A673 (cell line): ENCODE measurements around the gene BATF3. TPM values are rescaled to one million over a fixed set of nuclear protein-coding genes. Genes with fewer than 3 reads are reported as not detected.

ENCODE experiments used
- BruUV-seq: library from RNA; stranded (reverse); fragments of 400-500 nt; replicated peaks from 2 replicates; lab custom pipeline; 2021; lab: Mats Ljungman, UMichigan
- CTCF ChIA-PET: fragments of 300-600 bp; sonication (Branson Sonifier 250); formaldehyde crosslinking; loops from one replicate; lab custom pipeline; 2022; ENCODE audit warnings: antibody characterized with exemption; lab: Charles Lee
- POLR2A ChIA-PET: fragments of 300-600 bp; sonication (Branson Sonifier 250); formaldehyde crosslinking; loops from one replicate; lab custom pipeline; 2022; ENCODE audit warnings: antibody characterized with exemption; ENCODE audit not compliant: low non-redundant PET; lab: Charles Lee
- DNase-seq: peaks from one replicate; pipeline ENCODE4 v3.0.0-alpha.2; 2015; ENCODE audit warnings: low spot score
- H3K27ac ChIP-seq: fragments of 200-600 bp; sonication (generic); 2 replicates; pipeline ENCODE4 v1.5.1; 2016; ENCODE audit warnings: mixed run types, low read depth, mild to moderate bottlenecking, mixed read lengths, antibody characterized with exemption, low read length; ENCODE audit not compliant: poor library complexity, severe bottlenecking
- H3K27me3 ChIP-seq: fragments of 200-600 bp; sonication (generic); replicated peaks from 2 replicates; pipeline ENCODE4 v1.6.1; 2017; ENCODE audit warnings: mixed run types, low read depth, mild to moderate bottlenecking, mixed read lengths, antibody characterized with exemption, low read length; ENCODE audit not compliant: insufficient read depth, poor library complexity
- H3K36me3 ChIP-seq: fragments of 200-600 bp; sonication (generic); 2 replicates; pipeline ENCODE4 v1.6.1; 2016; ENCODE audit warnings: mixed run types, mild to moderate bottlenecking, mixed read lengths, antibody characterized with exemption, low read length; ENCODE audit not compliant: insufficient read depth, poor library complexity, severe bottlenecking
- H3K4me1 ChIP-seq: fragments of 200-600 bp; sonication (generic); 2 replicates; pipeline ENCODE4 v1.6.1; 2017; ENCODE audit warnings: mixed run types, mild to moderate bottlenecking, mixed read lengths, antibody characterized with exemption, low read length; ENCODE audit not compliant: insufficient read depth, poor library complexity, severe bottlenecking
- H3K4me3 ChIP-seq: fragments of 200-600 bp; sonication (generic); 2 replicates; pipeline ENCODE4 v1.5.1; 2016; ENCODE audit warnings: low read depth, mixed run types, mild to moderate bottlenecking, mixed read lengths, low read length; ENCODE audit not compliant: poor library complexity, severe bottlenecking
- H3K9me3 ChIP-seq: fragments of 200-600 bp; sonication (generic); 2 replicates; pipeline ENCODE4 v1.6.1; 2016; ENCODE audit warnings: mixed run types, low read depth, mild to moderate bottlenecking, mixed read lengths, antibody characterized with exemption, low read length; ENCODE audit not compliant: poor library complexity, severe bottlenecking
- EZH2 ChIP-seq: fragments of 200-600 bp; sonication (generic); IDR thresholded peaks from 2 replicates; pipeline ENCODE4 v1.6.1; 2017; ENCODE audit warnings: borderline replicate concordance, low read depth, mild to moderate bottlenecking, mixed read lengths, antibody characterized with exemption, low read length; ENCODE audit not compliant: poor library complexity, severe bottlenecking
- intact Hi-C: fragments of 100-400 bp; cut with micrococcal nuclease; formaldehyde crosslinking; loops from one replicate; pipeline ENCODE4 v1.10.0; 2022; ENCODE audit not compliant: unreplicated experiment
- total RNA-seq: library from RNA; stranded (reverse); gene quantifications from 2 replicates; pipeline ENCODE4 v1.2.3, GENCODE V29; 2021
- TF ChIP-seq, protein P1 (sequence below): fragments of 300-800, 200-600 bp; sonication (generic); conservative IDR thresholded peaks from 2 replicates; pipeline ENCODE4 v1.5.1; 2017; ENCODE audit warnings: low read depth, mild to moderate bottlenecking, antibody characterized with exemption, low read length, moderate library complexity, mixed read lengths

BATF3 gene
- total RNA-seq, 1 experiment from 2014 or later: 6.9 TPM

DNA sequence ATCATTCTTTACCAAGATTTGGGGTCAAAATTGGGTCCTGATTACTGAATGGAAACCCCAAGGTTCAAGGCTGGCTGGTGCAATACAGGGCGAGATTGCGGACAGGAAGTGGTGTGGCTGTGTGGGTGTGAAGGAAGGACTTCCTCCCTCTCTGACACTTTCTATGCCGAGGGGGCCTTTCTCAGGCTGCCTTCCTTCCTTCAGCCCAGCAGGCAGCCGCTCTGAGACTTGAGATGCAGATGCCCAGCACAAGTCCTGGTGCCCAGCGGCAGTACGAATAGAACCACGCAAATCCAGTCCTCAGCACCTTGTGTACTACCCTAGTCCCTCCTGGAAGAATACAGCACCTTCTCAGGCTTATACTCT is 16.3 kb downstream of the BATF3 start:
- peaks cover 10% of the 10 kb centered on the region for H3K4me1 ChIP-seq
- intact Hi-C loops: no loop called here
- H3K27ac ChIP-seq: no peak overlapping the region
- ChIA-PET CTCF (no interaction called here), POLR2A (no interaction called here)
- H3K9me3 ChIP-seq: no peaks in the 10 kb centered on the region
- H3K36me3 ChIP-seq: no peaks in the 10 kb centered on the region
- no peak for DNase-seq
- TF ChIP-seq EZH2: no peak
- TF ChIP-seq, protein P1, sequence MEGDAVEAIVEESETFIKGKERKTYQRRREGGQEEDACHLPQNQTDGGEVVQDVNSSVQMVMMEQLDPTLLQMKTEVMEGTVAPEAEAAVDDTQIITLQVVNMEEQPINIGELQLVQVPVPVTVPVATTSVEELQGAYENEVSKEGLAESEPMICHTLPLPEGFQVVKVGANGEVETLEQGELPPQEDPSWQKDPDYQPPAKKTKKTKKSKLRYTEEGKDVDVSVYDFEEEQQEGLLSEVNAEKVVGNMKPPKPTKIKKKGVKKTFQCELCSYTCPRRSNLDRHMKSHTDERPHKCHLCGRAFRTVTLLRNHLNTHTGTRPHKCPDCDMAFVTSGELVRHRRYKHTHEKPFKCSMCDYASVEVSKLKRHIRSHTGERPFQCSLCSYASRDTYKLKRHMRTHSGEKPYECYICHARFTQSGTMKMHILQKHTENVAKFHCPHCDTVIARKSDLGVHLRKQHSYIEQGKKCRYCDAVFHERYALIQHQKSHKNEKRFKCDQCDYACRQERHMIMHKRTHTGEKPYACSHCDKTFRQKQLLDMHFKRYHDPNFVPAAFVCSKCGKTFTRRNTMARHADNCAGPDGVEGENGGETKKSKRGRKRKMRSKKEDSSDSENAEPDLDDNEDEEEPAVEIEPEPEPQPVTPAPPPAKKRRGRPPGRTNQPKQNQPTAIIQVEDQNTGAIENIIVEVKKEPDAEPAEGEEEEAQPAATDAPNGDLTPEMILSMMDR: no peak
- H3K27me3 ChIP-seq: no peaks in the 10 kb centered on the region
- H3K4me3 ChIP-seq: no peak overlapping the region
- no TSS peak for BruUV-seq

DNA sequence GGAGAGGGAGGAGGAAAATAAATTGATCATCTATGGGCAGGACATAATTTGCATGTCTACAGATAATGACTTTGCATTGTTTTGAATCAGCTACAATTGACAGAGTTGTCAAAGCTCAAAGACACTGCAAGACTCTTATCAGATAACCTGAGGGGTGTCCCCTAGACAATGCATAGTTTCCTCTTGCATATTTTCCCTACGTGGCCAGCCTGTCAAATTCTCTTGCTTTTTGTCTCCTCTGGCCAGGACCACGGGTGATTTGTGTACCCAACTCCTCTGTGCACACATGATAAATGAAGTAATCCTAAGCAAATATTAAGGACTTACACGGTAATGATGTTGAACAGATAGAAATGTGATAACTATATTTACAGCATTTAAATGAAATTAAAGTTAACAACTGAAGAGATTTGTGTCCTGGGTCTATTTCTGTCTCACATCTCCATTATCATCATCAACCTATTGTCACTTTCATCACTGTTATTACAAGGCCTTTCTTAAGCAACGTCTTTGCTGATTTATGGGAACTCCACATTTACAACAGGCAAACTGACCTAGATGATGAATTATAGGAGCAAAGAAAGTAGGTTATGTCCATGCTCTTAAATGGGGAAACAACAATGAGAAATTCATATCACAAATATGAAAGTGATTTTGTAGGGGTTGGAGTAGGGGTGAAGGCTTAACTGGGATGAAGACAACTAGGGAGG is 18.8 kb downstream of the BATF3 start:
- Histone ChIP-seq H3K4me3 (no peak overlapping the region), H3K27ac (no peak overlapping the region), H3K9me3 (no peaks in the 10 kb centered on the region), H3K4me1 (peaks cover 10% of the 10 kb centered on the region), H3K36me3 (no peaks in the 10 kb centered on the region), H3K27me3 (no peaks in the 10 kb centered on the region)
- DNase-seq: no peak
- intact Hi-C loops: no loop called here
- BruUV-seq: no TSS peak
- ChIA-PET POLR2A (no interaction called here), CTCF (no interaction called here)
- TF ChIP-seq, protein P1: no peak
- TF ChIP-seq EZH2: no peak

GRCh38 chr1:212678456-212679410 is 20.9 kb downstream of the BATF3 start:
- peaks cover 10% of the 10 kb centered on the region for H3K4me1 ChIP-seq
- H3K4me3 ChIP-seq: no peak overlapping the region
- H3K27me3 ChIP-seq: no peaks in the 10 kb centered on the region
- H3K27ac ChIP-seq: no peak overlapping the region
- TF ChIP-seq, protein P1: no peak
- no peak for TF ChIP-seq EZH2
- ChIA-PET POLR2A (no interaction called here), CTCF (interaction anchor here (1.0 kb wide), 1 partner anchor 14 kb away, joined by 3 read pairs; no protein-coding TSS in a partner anchor)
- no TSS peak for BruUV-seq
- no peaks in the 10 kb centered on the region for H3K36me3 ChIP-seq
- no peak for DNase-seq
- no peaks in the 10 kb centered on the region for H3K9me3 ChIP-seq
- intact Hi-C loops: no loop called here
